ENCODE data around the gene RASD1. TPM values are rescaled to one million over a fixed set of nuclear protein-coding genes. Genes with fewer than 3 reads are reported as not detected.

RASD1 gene
- polyA plus RNA-seq, 1 of the 3 experiments (the other 2 are of a cell fraction), result 0.43 TPM

DNA sequence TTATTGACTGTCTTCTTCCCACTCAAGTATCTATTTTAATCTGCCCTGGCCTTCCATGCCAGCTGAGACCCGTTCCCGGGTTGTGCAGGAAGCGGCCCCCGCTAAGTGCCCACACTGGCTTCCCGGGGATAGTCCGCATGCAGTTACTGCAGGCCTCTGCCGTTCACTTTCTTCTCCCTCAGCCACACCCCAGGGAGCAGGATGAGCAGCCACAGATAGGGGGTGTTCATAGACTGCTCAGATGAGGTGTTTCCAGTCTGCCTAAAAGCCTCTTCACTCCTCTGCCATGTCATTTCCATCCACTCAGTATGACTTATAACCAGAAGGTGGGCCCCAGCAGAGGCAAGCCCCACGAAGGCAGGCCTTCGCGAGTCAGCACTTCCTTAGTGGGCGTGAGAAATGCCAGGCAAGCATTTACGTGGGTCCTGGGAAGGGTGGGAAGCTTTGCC is 11.7 kb downstream of the RASD1 start:
- no peak for DNase-seq
- CTCF ChIA-PET, result interaction anchor here (1.0 kb wide), 1 partner anchor 128 kb away, joined by 3 read pairs; no protein-coding TSS in a partner anchor
- no peaks in the 10 kb centered on the region for H3K4me1 ChIP-seq (ENCODE audit: control insufficient read depth in 1 of 2, insufficient read depth in 2 of 2, low read depth in 1 of 2, low read length in 1 of 2)
- WGBS (ENCODE audit: low lambda C conversion rate), result 75% methylated on average over 9 of the region's 12 CpGs
- H2AFZ ChIP-seq (ENCODE audit: low read depth), result no peak overlapping the region
- H3K79me2 ChIP-seq (ENCODE audit: insufficient read depth), result peaks cover 67% of the 10 kb centered on the region
- H3K27me3 ChIP-seq (ENCODE audit: insufficient read depth), result no peaks in the 10 kb centered on the region
- H3K9me2 ChIP-seq, result no peaks in the 10 kb centered on the region
- no peak overlapping the region for H3K4me3 ChIP-seq (ENCODE audit: low read depth in 2 of 2, low read length in 1 of 2)
- H3K36me3 ChIP-seq (replicated peaks in 1 of 2; ENCODE audit: control insufficient read depth in 1 of 2, insufficient read depth in 2 of 2, low read length in 1 of 2), result peaks cover 4 to 15% of the 10 kb centered on the region in 2 experiments
- H3K27ac ChIP-seq (ENCODE audit: low read depth in 2 of 2, low read length in 1 of 2), result no peak overlapping the region
- no peak overlapping the region for H3K4me2 ChIP-seq
- POLR2A ChIA-PET, result interaction anchor here (0.6 kb wide), 1 partner anchor 1833 kb away, joined by 3 read pairs; no protein-coding TSS in a partner anchor
- TF ChIP-seq, protein P1, sequence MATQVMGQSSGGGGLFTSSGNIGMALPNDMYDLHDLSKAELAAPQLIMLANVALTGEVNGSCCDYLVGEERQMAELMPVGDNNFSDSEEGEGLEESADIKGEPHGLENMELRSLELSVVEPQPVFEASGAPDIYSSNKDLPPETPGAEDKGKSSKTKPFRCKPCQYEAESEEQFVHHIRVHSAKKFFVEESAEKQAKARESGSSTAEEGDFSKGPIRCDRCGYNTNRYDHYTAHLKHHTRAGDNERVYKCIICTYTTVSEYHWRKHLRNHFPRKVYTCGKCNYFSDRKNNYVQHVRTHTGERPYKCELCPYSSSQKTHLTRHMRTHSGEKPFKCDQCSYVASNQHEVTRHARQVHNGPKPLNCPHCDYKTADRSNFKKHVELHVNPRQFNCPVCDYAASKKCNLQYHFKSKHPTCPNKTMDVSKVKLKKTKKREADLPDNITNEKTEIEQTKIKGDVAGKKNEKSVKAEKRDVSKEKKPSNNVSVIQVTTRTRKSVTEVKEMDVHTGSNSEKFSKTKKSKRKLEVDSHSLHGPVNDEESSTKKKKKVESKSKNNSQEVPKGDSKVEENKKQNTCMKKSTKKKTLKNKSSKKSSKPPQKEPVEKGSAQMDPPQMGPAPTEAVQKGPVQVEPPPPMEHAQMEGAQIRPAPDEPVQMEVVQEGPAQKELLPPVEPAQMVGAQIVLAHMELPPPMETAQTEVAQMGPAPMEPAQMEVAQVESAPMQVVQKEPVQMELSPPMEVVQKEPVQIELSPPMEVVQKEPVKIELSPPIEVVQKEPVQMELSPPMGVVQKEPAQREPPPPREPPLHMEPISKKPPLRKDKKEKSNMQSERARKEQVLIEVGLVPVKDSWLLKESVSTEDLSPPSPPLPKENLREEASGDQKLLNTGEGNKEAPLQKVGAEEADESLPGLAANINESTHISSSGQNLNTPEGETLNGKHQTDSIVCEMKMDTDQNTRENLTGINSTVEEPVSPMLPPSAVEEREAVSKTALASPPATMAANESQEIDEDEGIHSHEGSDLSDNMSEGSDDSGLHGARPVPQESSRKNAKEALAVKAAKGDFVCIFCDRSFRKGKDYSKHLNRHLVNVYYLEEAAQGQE (IDR thresholded peaks at IDR 0.05; ENCODE audit: low read depth, low read length), result no peak
- TF ChIP-seq RAD21 (IDR thresholded peaks at IDR 0.05; ENCODE audit: low read length) (no peak), FOXM1 (IDR thresholded peaks at IDR 0.05; ENCODE audit: low read depth) (no peak), FOSL2 (IDR thresholded peaks at IDR 0.05; ENCODE audit: borderline replicate concordance, low read depth) (no peak), SIN3A (IDR thresholded peaks at IDR 0.05; ENCODE audit: borderline replicate concordance, low read depth, low read length) (no peak), ELF1 (IDR thresholded peaks at IDR 0.05) (no peak)
- TF ChIP-seq, protein P2, sequence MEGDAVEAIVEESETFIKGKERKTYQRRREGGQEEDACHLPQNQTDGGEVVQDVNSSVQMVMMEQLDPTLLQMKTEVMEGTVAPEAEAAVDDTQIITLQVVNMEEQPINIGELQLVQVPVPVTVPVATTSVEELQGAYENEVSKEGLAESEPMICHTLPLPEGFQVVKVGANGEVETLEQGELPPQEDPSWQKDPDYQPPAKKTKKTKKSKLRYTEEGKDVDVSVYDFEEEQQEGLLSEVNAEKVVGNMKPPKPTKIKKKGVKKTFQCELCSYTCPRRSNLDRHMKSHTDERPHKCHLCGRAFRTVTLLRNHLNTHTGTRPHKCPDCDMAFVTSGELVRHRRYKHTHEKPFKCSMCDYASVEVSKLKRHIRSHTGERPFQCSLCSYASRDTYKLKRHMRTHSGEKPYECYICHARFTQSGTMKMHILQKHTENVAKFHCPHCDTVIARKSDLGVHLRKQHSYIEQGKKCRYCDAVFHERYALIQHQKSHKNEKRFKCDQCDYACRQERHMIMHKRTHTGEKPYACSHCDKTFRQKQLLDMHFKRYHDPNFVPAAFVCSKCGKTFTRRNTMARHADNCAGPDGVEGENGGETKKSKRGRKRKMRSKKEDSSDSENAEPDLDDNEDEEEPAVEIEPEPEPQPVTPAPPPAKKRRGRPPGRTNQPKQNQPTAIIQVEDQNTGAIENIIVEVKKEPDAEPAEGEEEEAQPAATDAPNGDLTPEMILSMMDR (IDR thresholded peaks at IDR 0.05), result no peak
- H4K20me1 ChIP-seq (ENCODE audit: insufficient read depth), result peaks cover 9% of the 10 kb centered on the region; the same call in 1 of the 2 replicates
- H3K9me3 ChIP-seq, result no peaks in the 10 kb centered on the region
- no peak overlapping the region for H3K9ac ChIP-seq
- H3F3A ChIP-seq (replicated peaks; ENCODE audit: insufficient read depth), result peaks cover 2% of the 10 kb centered on the region

DNA sequence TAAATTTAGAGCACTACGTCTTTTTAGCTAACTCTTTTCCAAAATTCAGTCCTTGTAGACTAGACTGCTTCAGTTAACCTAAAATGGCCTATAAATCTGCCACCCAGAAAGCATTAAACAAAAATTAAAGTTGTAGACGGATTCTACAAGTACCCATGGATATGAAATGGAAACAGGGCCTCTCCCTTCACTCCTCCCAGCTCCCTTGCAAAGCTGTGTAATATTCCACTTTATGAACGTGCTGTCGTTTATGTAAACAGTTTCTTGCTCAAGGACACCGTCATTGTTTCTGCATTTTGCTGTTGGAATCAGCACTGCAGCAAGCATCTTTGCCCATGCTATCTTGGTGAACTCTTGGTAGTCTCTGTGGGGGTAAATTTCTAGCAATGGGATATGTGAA is 14.3 kb downstream of the RASD1 start:
- Histone ChIP-seq H3K4me1 (ENCODE audit: control insufficient read depth in 1 of 2, insufficient read depth in 2 of 2, low read depth in 1 of 2, low read length in 1 of 2) (peaks cover 7 to 10% of the 10 kb centered on the region in 2 experiments; a peak in 3 of 4 replicates), H3K4me2 (no peak overlapping the region), H3K27ac (ENCODE audit: low read depth in 2 of 2, low read length in 1 of 2) (no peak overlapping the region), H3K4me3 (ENCODE audit: low read depth in 2 of 2, low read length in 1 of 2) (no peak overlapping the region), H3K9me2 (no peaks in the 10 kb centered on the region), H3K27me3 (ENCODE audit: insufficient read depth) (no peaks in the 10 kb centered on the region), H2AFZ (ENCODE audit: low read depth) (no peak overlapping the region), H3K9me3 (no peaks in the 10 kb centered on the region), H3F3A (replicated peaks; ENCODE audit: insufficient read depth) (no peaks in the 10 kb centered on the region), H3K9ac (no peak overlapping the region), H3K36me3 (replicated peaks in 1 of 2; ENCODE audit: control insufficient read depth in 1 of 2, insufficient read depth in 2 of 2, low read length in 1 of 2) (peaks cover 2 to 9% of the 10 kb centered on the region in 2 experiments), H4K20me1 (ENCODE audit: insufficient read depth) (peaks cover 4% of the 10 kb centered on the region; the same call in 1 of the 2 replicates), H3K79me2 (ENCODE audit: insufficient read depth) (peaks cover 93% of the 10 kb centered on the region)
- DNase-seq, result no peak
- 84% methylated on average over 5 of the region's 5 CpGs for WGBS (ENCODE audit: low lambda C conversion rate)
- ChIA-PET CTCF (interaction anchor here (0.9 to 1.4 kb wide), 2 partner anchors 15 to 125 kb away, joined by 3 to 4 read pairs; no protein-coding TSS in a partner anchor), POLR2A (no interaction called here)
- TF ChIP-seq, protein P3, sequence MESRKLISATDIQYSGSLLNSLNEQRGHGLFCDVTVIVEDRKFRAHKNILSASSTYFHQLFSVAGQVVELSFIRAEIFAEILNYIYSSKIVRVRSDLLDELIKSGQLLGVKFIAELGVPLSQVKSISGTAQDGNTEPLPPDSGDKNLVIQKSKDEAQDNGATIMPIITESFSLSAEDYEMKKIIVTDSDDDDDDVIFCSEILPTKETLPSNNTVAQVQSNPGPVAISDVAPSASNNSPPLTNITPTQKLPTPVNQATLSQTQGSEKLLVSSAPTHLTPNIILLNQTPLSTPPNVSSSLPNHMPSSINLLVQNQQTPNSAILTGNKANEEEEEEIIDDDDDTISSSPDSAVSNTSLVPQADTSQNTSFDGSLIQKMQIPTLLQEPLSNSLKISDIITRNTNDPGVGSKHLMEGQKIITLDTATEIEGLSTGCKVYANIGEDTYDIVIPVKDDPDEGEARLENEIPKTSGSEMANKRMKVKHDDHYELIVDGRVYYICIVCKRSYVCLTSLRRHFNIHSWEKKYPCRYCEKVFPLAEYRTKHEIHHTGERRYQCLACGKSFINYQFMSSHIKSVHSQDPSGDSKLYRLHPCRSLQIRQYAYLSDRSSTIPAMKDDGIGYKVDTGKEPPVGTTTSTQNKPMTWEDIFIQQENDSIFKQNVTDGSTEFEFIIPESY (IDR thresholded peaks at IDR 0.05; ENCODE audit: borderline replicate concordance, low read depth), result no peak
- TF ChIP-seq SIN3A (IDR thresholded peaks at IDR 0.05; ENCODE audit: borderline replicate concordance, low read depth, low read length) (no peak), NRF1 (IDR thresholded peaks at IDR 0.05; ENCODE audit: low read depth, low read length) (no peak), NFIC (IDR thresholded peaks at IDR 0.05; ENCODE audit: borderline replicate concordance) (no peak), CHD2 (IDR thresholded peaks at IDR 0.05; ENCODE audit: low read length, partially characterized antibody) (no peak), FOSL2 (IDR thresholded peaks at IDR 0.05; ENCODE audit: borderline replicate concordance, low read depth) (no peak), RAD21 (IDR thresholded peaks at IDR 0.05; ENCODE audit: low read length) (no peak), RFX5 (IDR thresholded peaks at IDR 0.05; ENCODE audit: low read length) (no peak)
- TF ChIP-seq, protein P4, sequence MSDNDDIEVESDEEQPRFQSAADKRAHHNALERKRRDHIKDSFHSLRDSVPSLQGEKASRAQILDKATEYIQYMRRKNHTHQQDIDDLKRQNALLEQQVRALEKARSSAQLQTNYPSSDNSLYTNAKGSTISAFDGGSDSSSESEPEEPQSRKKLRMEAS (IDR thresholded peaks at IDR 0.05; ENCODE audit: low read depth), result no peak
- TF ChIP-seq, protein P5, sequence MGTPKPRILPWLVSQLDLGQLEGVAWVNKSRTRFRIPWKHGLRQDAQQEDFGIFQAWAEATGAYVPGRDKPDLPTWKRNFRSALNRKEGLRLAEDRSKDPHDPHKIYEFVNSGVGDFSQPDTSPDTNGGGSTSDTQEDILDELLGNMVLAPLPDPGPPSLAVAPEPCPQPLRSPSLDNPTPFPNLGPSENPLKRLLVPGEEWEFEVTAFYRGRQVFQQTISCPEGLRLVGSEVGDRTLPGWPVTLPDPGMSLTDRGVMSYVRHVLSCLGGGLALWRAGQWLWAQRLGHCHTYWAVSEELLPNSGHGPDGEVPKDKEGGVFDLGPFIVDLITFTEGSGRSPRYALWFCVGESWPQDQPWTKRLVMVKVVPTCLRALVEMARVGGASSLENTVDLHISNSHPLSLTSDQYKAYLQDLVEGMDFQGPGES (IDR thresholded peaks at IDR 0.05; ENCODE audit: low read depth, low read length), result no peak
- TF ChIP-seq, protein P6, sequence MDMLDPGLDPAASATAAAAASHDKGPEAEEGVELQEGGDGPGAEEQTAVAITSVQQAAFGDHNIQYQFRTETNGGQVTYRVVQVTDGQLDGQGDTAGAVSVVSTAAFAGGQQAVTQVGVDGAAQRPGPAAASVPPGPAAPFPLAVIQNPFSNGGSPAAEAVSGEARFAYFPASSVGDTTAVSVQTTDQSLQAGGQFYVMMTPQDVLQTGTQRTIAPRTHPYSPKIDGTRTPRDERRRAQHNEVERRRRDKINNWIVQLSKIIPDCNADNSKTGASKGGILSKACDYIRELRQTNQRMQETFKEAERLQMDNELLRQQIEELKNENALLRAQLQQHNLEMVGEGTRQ (IDR thresholded peaks at IDR 0.05; ENCODE audit: borderline replicate concordance, low read depth, low read length), result no peak

Data from SK-N-SH (cell line).